HCT116 (cell line): ENCODE measurements around the gene SCT. TPM values are rescaled to one million over a fixed set of nuclear protein-coding genes. Genes with fewer than 3 reads are reported as not detected.

Source experiments
- ATAC-seq: fragments of 200-7000 bp; cut with Tn5 transposase; 2 replicates; pipeline ENCODE4 v1.9.1; 2020; ENCODE audit warnings: mild to moderate bottlenecking, moderate library complexity
- BruUV-seq: library from RNA; stranded (reverse); fragments of 400-500 nt; replicated peaks from 2 replicates; lab custom pipeline; 2021; lab: Mats Ljungman, UMichigan
- CTCF ChIA-PET: fragments of 300-600 bp; sonication (Branson Sonifier 250); formaldehyde crosslinking; loops from one replicate; lab custom pipeline; 2021; ENCODE audit warnings: antibody characterized with exemption; lab: Charles Lee
- POLR2A ChIA-PET: fragments of 300-600, 350-600 bp; sonication (Branson Sonifier 250); formaldehyde crosslinking; loops from one replicate; lab custom pipeline; 2021; ENCODE audit warnings: antibody characterized with exemption; lab: Charles Lee
- RAD21 ChIA-PET, 2 experiments: fragments of 300-600 bp; sonication (Branson Sonifier 250); formaldehyde crosslinking; loops; one replicate each; lab custom pipeline; 2023; ENCODE audit warnings: low total read pairs in 2 of 2; ENCODE audit not compliant: uncharacterized antibody in 2 of 2, unreplicated experiment in 2 of 2, low non-redundant PET in 1 of 2; lab: Charles Lee
- DNase-seq: peaks from one replicate; pipeline ENCODE4 v3.0.0-alpha.2; 2010; ENCODE audit warnings: low read depth, low spot score
- H2AFZ ChIP-seq: fragments of 200-600 bp; shearing (Covaris generic), sonication (generic); 2 replicates; pipeline ENCODE4 v1.6.1; 2017; ENCODE audit warnings: low read depth, mixed run types, mixed read lengths, antibody characterized with exemption, low read length; ENCODE audit not compliant: poor library complexity, severe bottlenecking
- H3K27ac ChIP-seq: 2 replicates; pipeline ENCODE4 v1.5.1; 2012; ENCODE audit warnings: low read depth, low read length
- H3K27me3 ChIP-seq: fragments of 200-600 bp; sonication (generic); 2 replicates; pipeline ENCODE4 v1.6.1; 2016; ENCODE audit warnings: mixed run types, low read length, mixed read lengths; ENCODE audit not compliant: insufficient read depth
- H3K36me3 ChIP-seq, 2 experiments: fragments of 200-500 bp in 1 of 2; fragments of 200-600 bp in 1 of 2; sonication (Bioruptor generic) in 1 of 2; sonication (generic) in 1 of 2; 2 replicates each; pipeline versions ENCODE4 v1.5.1 to v1.6.1; 2014 to 2016; ENCODE audit warnings: low read length in 2 of 2, inconsistent platforms in 1 of 2, mixed read lengths in 1 of 2, mixed run types in 1 of 2; ENCODE audit not compliant: insufficient read depth in 2 of 2, control insufficient read depth in 1 of 2
- H3K4me1 ChIP-seq, 2 experiments: fragments of 200-600 bp in 1 of 2; sonication (generic) in 1 of 2; 2 replicates each; pipeline versions ENCODE4 v1.5.1 to v1.6.1; 2012 to 2017; ENCODE audit warnings: low read length in 2 of 2, inconsistent platforms in 1 of 2, mild to moderate bottlenecking in 1 of 2, mixed read lengths in 1 of 2, mixed run types in 1 of 2, moderate library complexity in 1 of 2; ENCODE audit not compliant: insufficient read depth in 2 of 2, control insufficient read depth in 1 of 2
- H3K4me2 ChIP-seq: fragments of 200-600 bp; sonication (generic); 2 replicates; pipeline ENCODE4 v1.6.1; 2017; ENCODE audit warnings: mixed run types, low read length, mixed read lengths
- H3K4me3 ChIP-seq, 2 experiments: fragments of 200-600 bp in 1 of 2; sonication (generic) in 1 of 2; replicated peaks in 1 of 2; 2 replicates each; pipeline ENCODE4 v1.5.1; 2011 to 2016; ENCODE audit warnings: low read length in 2 of 2, control low read depth in 1 of 2, low read depth in 1 of 2, mild to moderate bottlenecking in 1 of 2, mixed read lengths in 1 of 2, mixed run types in 1 of 2
- H3K79me2 ChIP-seq: fragments of 200-600 bp; sonication (generic); 2 replicates; pipeline ENCODE4 v1.6.1; 2017; ENCODE audit warnings: mild to moderate bottlenecking, mixed run types, low read length, moderate library complexity, mixed read lengths; ENCODE audit not compliant: insufficient read depth
- H3K9ac ChIP-seq: fragments of 200-600 bp; sonication (generic); 2 replicates; pipeline ENCODE4 v1.6.1; 2016; ENCODE audit warnings: low read length, mixed read lengths
- H3K9me2 ChIP-seq: fragments of 200-600 bp; sonication (generic), shearing (Covaris generic); 2 replicates; pipeline ENCODE4 v1.6.1; 2017; ENCODE audit warnings: mixed run types, mild to moderate bottlenecking, moderate library complexity; ENCODE audit not compliant: insufficient read depth
- H3K9me3 ChIP-seq, 2 experiments: fragments of 200-500 bp in 1 of 2; fragments of 200-600 bp in 1 of 2; sonication (Bioruptor generic) in 1 of 2; sonication (generic) in 1 of 2; 2 replicates each; pipeline ENCODE4 v1.6.1; 2014 to 2017; ENCODE audit warnings: low read length in 2 of 2, mixed read lengths in 2 of 2, inconsistent platforms in 1 of 2, low read depth in 1 of 2, mild to moderate bottlenecking in 1 of 2, mixed run types in 1 of 2, moderate library complexity in 1 of 2; ENCODE audit not compliant: control insufficient read depth in 1 of 2, insufficient read depth in 1 of 2
- H4K20me1 ChIP-seq: fragments of 200-600 bp; sonication (generic), shearing (Covaris generic); 2 replicates; pipeline ENCODE4 v1.6.1; 2017; ENCODE audit warnings: mixed run types, mild to moderate bottlenecking, moderate library complexity; ENCODE audit not compliant: insufficient read depth
- ATF3 ChIP-seq: IDR thresholded peaks from 2 replicates; pipeline ENCODE4 v1.6.1; 2012
- CBX3 ChIP-seq: IDR thresholded peaks from 2 replicates; pipeline ENCODE4 v1.6.1; 2012; ENCODE audit warnings: low read depth
- ELF1 ChIP-seq: IDR thresholded peaks from 2 replicates; pipeline ENCODE4 v1.6.1; 2012; ENCODE audit warnings: low read depth, borderline replicate concordance
- EZH2 ChIP-seq: fragments of 200-600 bp; sonication (generic); IDR thresholded peaks from 2 replicates; pipeline ENCODE4 v1.6.1; 2017; ENCODE audit warnings: antibody characterized with exemption, mixed run types
- EZH2phosphoT487 ChIP-seq: fragments of 200-600 bp; IDR thresholded peaks from 2 replicates; pipeline ENCODE4 v1.6.1; 2018; ENCODE audit warnings: antibody characterized with exemption, borderline replicate concordance
- FOSL1 ChIP-seq: IDR thresholded peaks from 2 replicates; pipeline ENCODE4 v1.6.1; 2012; ENCODE audit warnings: low read depth
- JUND ChIP-seq: IDR thresholded peaks from 2 replicates; pipeline ENCODE4 v1.6.1; 2012
- POLR2A ChIP-seq: IDR thresholded peaks from 2 replicates; pipeline ENCODE4 v1.7.0; 2011; ENCODE audit warnings: borderline replicate concordance; ENCODE audit not compliant: insufficient read depth, insufficient read length; ENCODE audit errors: extremely low read depth
- POLR2AphosphoS5 ChIP-seq: IDR thresholded peaks from 2 replicates; pipeline ENCODE4 v1.6.1; 2011; ENCODE audit warnings: mild to moderate bottlenecking, low read depth, low read length, moderate library complexity
- RAD21 ChIP-seq: IDR thresholded peaks from 2 replicates; pipeline ENCODE4 v1.6.1; 2012; ENCODE audit warnings: low read depth, mild to moderate bottlenecking
- REST ChIP-seq: IDR thresholded peaks from 2 replicates; pipeline ENCODE4 v1.6.1; 2012; ENCODE audit warnings: low read depth
- SIN3A ChIP-seq: IDR thresholded peaks from 2 replicates; pipeline ENCODE4 v1.6.1; 2012; ENCODE audit warnings: low read depth
- SP1 ChIP-seq: IDR thresholded peaks from 2 replicates; pipeline ENCODE4 v1.6.1; 2012; ENCODE audit warnings: low read depth
- SRF ChIP-seq: IDR thresholded peaks from 2 replicates; pipeline ENCODE4 v1.6.1; 2012; ENCODE audit warnings: low read depth
- YY1 ChIP-seq: IDR thresholded peaks from 2 replicates; pipeline ENCODE4 v1.6.1; 2011; ENCODE audit warnings: low read length, low read depth, moderate library complexity, mild to moderate bottlenecking; ENCODE audit not compliant: insufficient replicate concordance; ENCODE audit errors: extremely low read depth
- ZFX ChIP-seq: fragments of 450-650 bp; IDR thresholded peaks from 2 replicates; pipeline ENCODE4 v1.6.1; 2017
- ZNF274 ChIP-seq: fragments of 200-500 bp; sonication (Bioruptor generic); IDR thresholded peaks from 2 replicates; pipeline ENCODE4 v1.6.1; 2014; ENCODE audit warnings: mild to moderate bottlenecking, low read depth, low read length, inconsistent platforms
- intact Hi-C: fragments of 100-400 bp; cut with micrococcal nuclease; formaldehyde crosslinking; loops from 2 replicates; pipeline ENCODE4 v1.10.0; 2022
- total RNA-seq: library from RNA; stranded (reverse); gene quantifications from one replicate; pipeline ENCODE4 v1.2.1, GENCODE V29; 2021; ENCODE audit not compliant: unreplicated experiment
- TF ChIP-seq, protein P1 (sequence below): IDR thresholded peaks from 2 replicates; pipeline ENCODE4 v1.6.1; 2012
- TF ChIP-seq, protein P2 (sequence below): IDR thresholded peaks from 2 replicates; pipeline ENCODE4 v1.6.1; 2011; ENCODE audit warnings: mild to moderate bottlenecking, low read length, moderate library complexity; ENCODE audit not compliant: insufficient replicate concordance; ENCODE audit errors: extremely low read depth

The SCT gene
- total RNA-seq, 1 experiment from 2014 or later: not detected

DNA sequence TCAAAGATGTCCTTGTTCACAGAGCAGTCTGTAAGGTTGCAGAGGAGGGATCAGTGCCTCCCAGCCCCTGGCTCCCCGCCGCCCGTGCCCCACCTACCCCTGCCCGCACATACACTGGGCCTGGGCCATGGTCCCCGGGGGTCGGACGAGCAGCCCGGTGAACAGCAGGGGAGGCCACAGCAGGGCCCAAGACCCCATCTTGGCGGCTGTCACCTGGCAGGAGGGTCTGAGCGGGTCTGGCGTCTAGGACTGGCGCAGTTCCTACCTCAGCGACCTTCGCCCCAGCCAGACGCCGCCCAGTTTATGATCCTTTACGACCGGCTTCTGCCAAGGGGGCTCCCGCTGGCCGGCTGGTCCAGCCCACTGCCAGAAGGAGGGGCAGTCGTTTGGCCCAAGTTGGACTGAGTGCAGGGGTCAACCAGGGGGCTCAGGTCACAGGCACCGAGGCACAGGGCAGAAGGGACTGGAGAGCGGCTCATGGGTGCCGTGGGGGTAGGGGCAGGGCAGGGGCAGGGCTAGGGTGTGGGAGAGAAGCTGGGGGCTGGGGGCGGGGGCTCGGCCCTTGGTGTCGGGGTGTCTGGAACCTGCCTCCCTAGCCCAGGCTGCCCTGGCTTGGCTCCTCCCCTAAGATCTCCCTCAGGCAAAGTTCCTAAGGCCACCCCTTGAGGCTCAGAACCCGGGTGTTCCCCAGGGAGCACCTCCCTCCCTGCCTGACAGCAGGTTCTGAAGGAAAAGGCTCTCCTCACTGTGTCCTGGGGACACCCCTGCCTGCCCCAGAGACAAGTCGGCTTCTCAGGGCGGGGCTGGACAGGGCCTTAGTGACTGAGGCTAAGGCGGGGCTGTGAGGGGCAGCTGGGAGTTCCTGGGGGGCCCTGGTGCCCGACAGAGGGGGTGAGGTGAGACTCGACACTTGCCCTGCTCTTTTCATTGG lies 2.0 kb downstream of the SCT start, which contains the start of gene CDHR5:
TSS of gene CDHR5 (minus strand) at position 251 of the 931 bp plus-strand sequence. CDS start at position 198, 53 bp downstream.
- Histone ChIP-seq H3K4me1 (peaks cover 0 to 28% of the 10 kb centered on the region in 2 experiments; a peak in 2 of 4 replicates), H3K9me3 (no peaks in the 10 kb centered on the region), H2AFZ (no peak within 1 kb of the TSS), H3K9me2 (no peaks in the 10 kb centered on the region), H3K4me2 (peak within 1 kb of the TSS; percentile 35; the same call in 1 of the 2 replicates), H3K9ac (no peak within 1 kb of the TSS), H3K4me3 (no peak within 1 kb of the TSS), H3K36me3 (no peaks in the 10 kb centered on the region), H3K79me2 (no peaks in the 10 kb centered on the region), H3K27me3 (no peaks in the 10 kb centered on the region), H3K27ac (no peak within 1 kb of the TSS), H4K20me1 (no peaks in the 10 kb centered on the region)
- RAD21 ChIA-PET: no interaction called here
- POLR2A ChIA-PET: no interaction called here
- intact Hi-C loops: no loop called here
- ATAC-seq: peak; percentile 14; the same call in 1 of the 2 replicates
- no TSS peak for BruUV-seq
- CTCF ChIA-PET: no interaction called here
- no peak for DNase-seq
- TF ChIP-seq REST: no peak
- no peak for TF ChIP-seq ATF3
- no peak for TF ChIP-seq CBX3
- no peak for TF ChIP-seq EZH2phosphoT487
- no peak for TF ChIP-seq ELF1
- TF ChIP-seq SRF: no peak
- TF ChIP-seq, protein P1, sequence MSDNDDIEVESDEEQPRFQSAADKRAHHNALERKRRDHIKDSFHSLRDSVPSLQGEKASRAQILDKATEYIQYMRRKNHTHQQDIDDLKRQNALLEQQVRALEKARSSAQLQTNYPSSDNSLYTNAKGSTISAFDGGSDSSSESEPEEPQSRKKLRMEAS: no peak
- no peak for TF ChIP-seq POLR2AphosphoS5
- TF ChIP-seq SP1: no peak
- no peak for TF ChIP-seq EZH2
- no peak for TF ChIP-seq RAD21
- TF ChIP-seq YY1: no peak
- TF ChIP-seq, protein P2, sequence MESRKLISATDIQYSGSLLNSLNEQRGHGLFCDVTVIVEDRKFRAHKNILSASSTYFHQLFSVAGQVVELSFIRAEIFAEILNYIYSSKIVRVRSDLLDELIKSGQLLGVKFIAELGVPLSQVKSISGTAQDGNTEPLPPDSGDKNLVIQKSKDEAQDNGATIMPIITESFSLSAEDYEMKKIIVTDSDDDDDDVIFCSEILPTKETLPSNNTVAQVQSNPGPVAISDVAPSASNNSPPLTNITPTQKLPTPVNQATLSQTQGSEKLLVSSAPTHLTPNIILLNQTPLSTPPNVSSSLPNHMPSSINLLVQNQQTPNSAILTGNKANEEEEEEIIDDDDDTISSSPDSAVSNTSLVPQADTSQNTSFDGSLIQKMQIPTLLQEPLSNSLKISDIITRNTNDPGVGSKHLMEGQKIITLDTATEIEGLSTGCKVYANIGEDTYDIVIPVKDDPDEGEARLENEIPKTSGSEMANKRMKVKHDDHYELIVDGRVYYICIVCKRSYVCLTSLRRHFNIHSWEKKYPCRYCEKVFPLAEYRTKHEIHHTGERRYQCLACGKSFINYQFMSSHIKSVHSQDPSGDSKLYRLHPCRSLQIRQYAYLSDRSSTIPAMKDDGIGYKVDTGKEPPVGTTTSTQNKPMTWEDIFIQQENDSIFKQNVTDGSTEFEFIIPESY: no peak
- TF ChIP-seq SIN3A: no peak
- TF ChIP-seq FOSL1: no peak
- TF ChIP-seq ZFX: no peak
- TF ChIP-seq POLR2A: no peak
- TF ChIP-seq JUND: no peak
- TF ChIP-seq ZNF274: no peak
